ENCODE data around the gene VSTM2L.
"Not testable (repeated sequence)": the region's sequence is repeated elsewhere in the genome, so short reads cannot be mapped to it uniquely, and the experiment has no call there.

VSTM2L gene

GRCh38 chr20:37902504-37903313, at the start of gene VSTM2L:
VSTM2L (plus strand) TSS chr20:37903127; CDS start chr20:37903351, 224 bp downstream.
- DNase-seq (ENCODE audit: low read depth in 2 of 2), result no peak

DNA sequence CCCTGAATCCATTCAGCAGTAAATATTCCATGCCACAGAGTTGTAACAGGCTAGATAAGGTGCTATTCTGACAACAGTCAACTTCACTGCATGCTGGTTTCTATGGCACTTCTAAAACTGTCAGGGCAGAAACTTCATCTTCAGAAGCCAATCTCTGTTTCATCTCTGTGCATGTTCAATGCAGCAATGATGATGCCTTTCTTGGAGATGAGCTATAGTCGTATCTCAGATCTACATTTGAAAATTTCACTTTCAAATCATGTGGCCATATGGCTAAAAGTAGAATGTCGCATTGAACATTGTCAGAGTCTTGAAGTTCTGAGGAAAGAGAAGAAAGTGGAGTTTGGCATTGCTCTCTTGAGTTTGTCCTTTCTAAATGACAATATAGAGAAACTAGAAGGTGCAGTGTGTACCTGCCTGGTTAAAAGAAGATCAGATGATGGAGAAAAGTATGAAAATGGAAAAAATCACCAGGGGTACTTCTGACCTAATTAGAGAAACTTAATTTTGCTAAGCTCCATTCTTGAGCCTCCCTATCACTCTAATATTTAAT, 49.0 kb upstream of the VSTM2L start:
- no peak for DNase-seq (ENCODE audit: low read depth in 2 of 2)

GRCh38 chr20:37856034-37856433, 46.9 kb upstream of the VSTM2L start:
- DNase-seq (ENCODE audit: low read depth in 2 of 2), result not testable (repeated sequence)

GRCh38 chr20:37856932-37857660, 45.8 kb upstream of the VSTM2L start:
- DNase-seq (ENCODE audit: low read depth in 2 of 2), result no peak

DNA sequence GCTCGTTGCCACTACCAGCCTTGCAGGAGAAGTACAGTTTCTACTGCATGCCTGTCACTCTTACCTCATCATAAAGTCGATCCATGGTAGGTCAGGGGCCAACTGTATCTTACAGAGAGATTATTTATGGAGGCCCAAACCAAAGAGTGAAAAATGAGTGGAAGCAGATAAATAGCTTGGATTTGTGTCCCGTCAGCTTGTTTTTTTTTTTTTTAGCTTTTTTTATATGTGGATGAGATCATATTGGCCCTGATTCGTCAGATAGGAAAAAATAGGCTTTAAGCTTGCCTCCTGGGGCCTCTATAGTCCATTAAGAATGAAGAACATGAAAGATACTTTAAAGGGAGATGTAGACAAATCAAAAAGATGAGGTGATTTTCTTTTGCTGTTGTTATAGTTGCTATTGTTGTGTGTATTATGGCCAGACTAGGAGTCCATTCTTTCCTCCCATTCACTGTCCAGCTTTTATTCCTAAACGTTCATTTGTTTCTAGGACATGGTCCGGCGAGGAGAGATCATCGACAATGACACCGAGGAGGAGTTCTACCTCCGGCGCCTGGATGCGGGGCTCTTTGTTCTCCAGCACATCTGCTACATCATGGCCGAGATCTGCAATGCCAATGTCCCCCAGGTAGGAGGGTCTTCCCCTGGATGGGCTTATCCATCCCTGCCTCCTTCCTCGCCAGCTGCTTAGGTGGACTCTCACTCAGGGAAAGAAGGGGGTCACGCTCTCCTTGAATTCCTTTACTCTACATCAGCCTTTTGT, 43.3 kb upstream of the VSTM2L start:
- no peak for DNase-seq (ENCODE audit: low read depth in 2 of 2)

DNA sequence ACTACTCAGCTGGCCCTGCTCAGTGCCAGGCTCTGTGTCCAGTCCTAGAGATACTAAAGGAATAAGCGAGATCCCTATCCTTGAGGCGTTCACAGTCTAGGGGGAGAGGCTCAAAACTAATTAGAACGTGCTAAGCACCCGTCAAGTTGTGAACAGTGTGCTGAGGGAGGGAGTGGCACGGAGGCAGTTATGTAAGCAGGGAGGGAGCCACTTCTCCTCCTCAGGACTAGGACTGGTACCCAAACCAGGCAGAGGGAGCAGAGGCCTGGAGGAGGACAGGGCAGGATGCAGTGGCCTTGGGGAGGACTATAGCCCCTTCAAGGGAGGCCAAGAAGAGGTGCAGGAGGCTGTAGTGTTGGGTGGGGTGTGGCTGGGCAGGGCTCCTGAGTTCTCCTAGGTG, 39.6 kb upstream of the VSTM2L start:
- DNase-seq (ENCODE audit: low read depth in 2 of 2), result no peak

GRCh38 chr20:37864298-37864697, 38.6 kb upstream of the VSTM2L start:
- no peak for DNase-seq (ENCODE audit: low read depth in 2 of 2)

DNA sequence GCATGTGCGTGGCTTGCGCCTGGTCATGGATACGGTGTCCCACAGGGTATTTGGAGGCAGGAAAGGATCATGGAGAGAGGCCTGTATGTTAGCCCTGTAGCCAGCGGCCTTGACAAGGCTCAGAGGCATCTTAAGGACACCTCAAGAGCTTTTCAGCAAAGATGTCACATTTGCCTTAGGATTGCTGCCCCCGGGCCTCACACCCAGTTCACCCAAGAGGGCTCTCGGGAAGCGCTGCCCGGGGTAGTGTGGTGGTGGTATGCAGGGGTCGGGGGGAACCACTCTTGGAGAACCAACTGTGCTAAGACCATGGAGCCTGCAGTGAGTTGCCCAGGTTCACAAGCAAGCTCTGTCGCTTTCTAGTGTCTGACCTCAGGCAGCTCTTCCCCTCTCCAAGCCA, 36.9 kb upstream of the VSTM2L start:
- DNase-seq (ENCODE audit: low read depth in 2 of 2), result no peak

DNA sequence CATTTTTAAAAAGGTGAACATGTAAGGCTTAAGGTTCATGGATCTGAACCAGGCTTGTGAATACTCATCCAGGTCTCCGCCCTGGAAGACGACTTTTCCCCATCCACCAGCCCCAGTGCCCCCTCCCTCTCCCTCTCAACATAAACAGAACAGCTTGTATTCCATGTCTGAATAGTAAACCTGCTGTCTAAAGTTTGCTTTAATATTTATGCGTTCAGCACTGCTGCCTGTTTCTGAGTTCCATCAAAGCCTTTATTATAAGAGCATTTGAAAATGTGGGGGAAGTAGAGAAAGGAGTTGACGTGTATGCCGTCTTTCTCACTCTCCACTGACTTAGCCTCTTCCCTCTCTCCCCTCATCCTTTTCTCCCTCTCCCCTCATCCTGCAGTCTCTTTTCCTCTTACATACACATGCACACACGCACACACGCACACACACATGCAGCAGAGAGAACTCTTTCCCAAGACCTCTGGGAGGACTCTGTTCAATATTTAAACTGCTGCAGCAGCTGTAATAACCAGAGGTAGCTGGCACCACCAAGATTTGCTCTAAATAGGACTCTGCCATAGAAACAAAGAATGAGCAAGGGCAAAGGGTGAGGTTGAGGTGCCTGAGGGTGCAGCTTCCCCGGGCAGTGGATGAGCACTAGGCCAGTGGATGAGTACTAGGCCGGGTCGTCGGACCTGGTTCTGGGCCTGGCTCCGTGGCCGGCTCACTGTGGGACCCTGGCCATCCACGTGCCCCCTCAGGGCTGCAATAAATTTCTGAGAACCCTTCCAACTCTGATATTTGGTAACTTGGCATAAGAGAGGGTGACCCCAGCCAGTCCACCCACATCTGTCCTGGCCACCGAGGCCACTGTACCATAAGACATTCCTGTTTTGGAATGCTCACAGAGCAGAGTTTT, 35.4 kb upstream of the VSTM2L start:
- no peak for DNase-seq (ENCODE audit: low read depth in 2 of 2)

DNA sequence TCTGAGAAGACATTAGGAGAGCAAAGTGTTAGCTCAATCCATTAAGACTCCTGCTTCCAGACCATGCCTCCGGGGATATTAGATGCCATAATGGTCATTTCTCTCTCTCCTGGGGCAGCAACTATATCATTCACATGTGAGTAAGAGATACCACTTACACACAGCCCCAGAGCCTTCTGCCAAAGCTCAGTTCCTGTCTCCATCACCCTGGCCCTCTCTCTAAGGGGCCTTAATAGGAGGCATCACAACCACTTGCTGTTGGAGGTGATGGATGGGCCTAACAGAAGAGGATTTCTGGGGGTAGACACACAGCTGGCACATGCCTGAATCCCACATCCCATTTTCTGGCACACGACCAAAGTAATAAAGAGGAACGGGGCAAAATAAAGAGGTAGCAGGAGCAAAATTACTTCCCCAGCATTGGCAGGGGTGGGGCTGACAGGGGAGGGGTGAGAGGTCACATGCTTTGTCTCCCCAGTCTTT, 34.0 kb upstream of the VSTM2L start:
- no peak for DNase-seq (ENCODE audit: low read depth in 2 of 2)

DNA sequence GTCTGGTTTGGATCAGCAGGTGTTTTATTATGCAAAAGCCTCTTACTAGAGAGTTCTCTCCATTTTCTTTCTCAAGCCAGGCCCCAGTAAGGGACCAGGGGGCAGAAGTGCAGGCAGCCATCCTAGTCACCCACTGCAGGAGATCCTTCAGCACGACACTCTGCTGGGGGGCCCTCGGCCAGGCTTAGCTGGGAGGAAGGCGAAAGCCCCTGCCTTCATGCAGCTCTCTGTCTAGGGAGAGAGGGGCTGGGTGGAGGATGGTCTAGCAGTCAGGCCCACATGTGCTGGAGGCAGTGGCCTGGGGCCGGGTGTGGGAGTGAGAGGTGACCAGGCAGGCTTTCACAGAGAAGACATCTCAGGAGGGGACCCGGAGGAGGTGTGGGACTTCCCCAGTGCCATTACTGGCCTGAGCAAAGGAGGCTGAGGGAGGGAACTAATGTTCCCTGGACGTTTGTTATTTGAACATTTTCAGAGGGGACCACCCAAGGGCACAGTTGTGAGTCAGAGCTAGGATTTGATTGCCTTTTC, 33.5 kb upstream of the VSTM2L start:
- no peak for DNase-seq (ENCODE audit: low read depth in 2 of 2)

GRCh38 chr20:37870294-37870693, 32.6 kb upstream of the VSTM2L start:
- DNase-seq (ENCODE audit: low read depth in 2 of 2), result no peak

GRCh38 chr20:37871751-37872150, 31.2 kb upstream of the VSTM2L start:
- no peak for DNase-seq (ENCODE audit: low read depth in 2 of 2)

DNA sequence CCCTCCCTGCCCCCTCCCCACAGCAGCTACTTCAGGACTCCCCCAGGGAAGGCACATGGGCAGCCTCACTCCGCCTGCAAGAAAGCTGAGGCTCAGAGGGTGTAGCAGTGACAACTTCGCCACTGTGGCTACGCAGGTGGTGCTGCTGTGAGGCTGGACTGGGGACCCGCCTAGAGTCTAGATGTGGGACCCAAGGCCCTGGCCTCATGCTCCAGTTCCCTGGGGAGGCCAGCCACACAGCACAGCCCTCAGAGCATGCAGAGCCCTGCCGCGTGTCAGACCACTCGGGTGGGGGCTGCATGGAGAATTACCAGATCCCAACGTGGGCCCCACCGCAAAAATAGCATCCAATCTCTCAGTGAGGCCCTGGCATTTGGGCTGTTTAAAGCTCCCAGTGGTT, 30.8 kb upstream of the VSTM2L start:
- no peak for DNase-seq (ENCODE audit: low read depth in 2 of 2)

DNA sequence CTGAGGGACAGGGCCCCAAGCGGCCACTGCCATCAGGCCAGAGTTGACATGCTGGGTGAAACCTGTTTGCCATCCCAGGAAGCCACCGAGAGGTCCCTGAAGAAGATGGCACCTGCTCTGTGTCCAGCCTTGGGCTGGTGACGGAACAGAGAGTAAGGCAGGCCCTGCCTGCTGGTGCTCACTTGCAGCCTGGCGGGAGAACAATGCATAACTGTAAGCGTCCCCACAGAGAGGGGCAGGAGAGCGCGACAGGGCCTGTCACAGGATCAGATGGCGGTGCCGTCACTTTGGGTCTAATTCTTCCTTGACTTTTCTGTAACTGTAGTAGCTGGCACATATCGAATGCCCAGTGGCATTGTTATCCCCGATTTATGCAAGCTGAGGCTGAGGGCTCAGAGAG, 29.0 kb upstream of the VSTM2L start:
- no peak for DNase-seq (ENCODE audit: low read depth in 2 of 2)

DNA sequence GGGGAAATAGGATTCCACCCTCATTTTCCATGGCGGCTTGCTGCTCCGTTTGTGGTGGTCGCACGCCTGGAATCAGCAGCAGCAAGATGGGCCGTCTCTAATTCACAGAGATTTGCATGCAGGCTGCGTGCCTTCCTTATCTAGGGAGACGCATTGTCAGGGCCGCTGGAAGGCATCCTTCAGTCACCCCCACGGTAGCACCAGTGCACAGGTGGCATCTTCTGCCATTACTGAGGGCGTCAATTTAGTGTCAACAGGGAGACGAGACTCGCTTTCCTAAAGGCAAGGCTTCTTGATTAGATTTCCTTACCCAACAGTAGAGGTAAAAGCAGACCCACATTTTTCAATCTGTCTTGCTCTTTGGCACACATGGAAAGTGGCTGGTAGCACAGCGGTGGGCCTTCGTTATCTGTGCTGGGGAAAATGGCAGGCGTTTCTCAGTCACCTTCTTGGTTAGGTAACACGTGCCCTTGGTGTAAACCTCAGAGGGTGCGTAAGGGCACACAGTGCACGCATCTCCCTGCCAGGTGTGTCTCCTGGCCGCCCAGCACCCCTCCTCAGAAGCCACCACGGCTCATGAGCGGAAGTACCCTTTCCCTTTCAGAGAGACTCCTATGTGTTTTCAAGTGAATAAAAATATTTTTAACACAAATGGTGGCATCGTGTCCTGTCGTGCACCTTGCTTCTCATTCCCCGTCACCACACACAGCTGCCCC, 27.3 kb upstream of the VSTM2L start:
- no peak for DNase-seq (ENCODE audit: low read depth in 2 of 2)

GRCh38 chr20:37876863-37877262, 26.1 kb upstream of the VSTM2L start:
- DNase-seq (ENCODE audit: low read depth in 2 of 2), result no peak

DNA sequence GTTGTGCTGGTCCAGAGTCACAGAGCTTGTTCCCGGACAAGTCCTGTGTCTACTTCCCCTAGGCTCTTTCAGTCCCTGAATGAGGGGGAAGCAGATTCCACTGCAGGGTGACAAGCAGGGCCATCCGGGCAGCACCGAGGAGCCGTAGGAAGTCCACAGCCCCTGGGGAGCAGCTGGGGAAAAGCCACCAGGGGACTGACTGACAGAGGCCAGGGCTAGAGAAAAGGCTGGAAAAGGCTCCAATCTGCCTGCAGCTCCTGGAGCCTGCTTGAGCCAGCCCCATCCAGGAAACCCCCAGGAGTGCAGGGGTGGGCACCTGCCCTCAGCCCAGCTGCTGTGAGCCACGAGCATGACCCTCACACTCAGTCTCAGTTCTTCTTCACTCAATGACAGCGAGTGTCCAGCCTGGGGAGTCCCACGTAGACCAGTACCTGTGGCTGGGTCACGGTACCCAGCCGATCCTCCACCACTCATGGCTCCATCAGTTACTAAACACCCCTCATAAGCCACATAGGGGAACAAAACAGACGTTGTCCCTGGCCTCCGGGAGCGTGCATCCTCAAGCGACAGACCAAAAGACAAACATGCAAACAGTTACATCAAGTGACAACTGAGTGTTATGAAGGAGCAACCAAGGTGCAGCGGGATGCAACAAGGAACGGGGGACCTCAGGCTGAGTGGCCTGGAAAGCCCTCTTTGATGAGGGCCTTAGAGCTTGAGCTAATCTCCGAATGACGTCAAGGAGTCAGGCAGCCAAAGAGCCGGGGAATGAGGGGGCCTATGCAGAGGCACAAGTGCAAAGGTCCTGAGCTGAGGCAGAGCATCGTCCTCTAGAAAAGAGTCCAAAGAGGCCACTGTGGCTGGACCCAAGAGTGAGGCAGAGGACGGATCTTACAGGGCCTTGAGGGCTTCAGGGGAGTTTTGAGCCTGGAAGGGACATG, 24.8 kb upstream of the VSTM2L start:
- no peak for DNase-seq (ENCODE audit: low read depth in 2 of 2)

Data from stimulated activated CD8-positive, alpha-beta memory T cell treated with anti-CD3 and anti-CD28 coated beads, Interleukin-2, amount 100 ng/mL, for 48 hours (primary cell).